Stimulated activated CD8-positive, alpha-beta memory T cell treated with anti-CD3 and anti-CD28 coated beads, Interleukin-7, amount 100 ng/mL, for 1 hour (primary cell): ENCODE results near the gene ELL2.
"Not testable (repeated sequence)": the region's sequence is repeated elsewhere in the genome, so short reads cannot be mapped to it uniquely, and the experiment has no call there.

ENCODE experiments used
- DNase-seq, 2 donors: peaks; one replicate each; pipeline ENCODE4 v3.0.0-alpha.2; 2020; ENCODE audit warnings: low read depth in 2 of 2

The ELL2 gene

DNA sequence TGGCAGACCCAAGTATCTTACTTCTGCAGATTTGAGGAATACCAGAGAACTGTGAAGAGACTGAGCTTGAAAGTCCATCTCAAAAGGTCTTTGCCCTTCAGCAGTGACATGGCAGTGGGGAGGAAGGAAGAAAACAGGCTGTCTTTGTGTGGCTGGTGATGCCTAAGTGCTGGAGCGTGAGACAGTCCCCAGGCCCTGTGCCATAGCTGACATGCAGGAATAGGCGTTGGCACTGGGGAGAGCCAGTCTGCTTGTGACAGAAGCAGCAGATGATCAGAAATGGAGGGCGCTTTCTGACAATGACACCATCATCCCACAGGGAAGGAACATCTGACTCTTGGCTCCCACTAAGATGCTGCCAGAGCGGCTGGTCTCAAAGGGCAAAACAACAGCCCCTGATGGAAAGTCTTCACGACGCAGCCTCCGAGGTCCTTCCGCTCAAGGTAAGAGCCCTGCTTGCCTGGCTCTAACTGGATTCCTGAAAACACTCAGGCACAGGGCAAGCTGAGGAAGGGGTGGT is 123.6 kb downstream of the ELL2 start:
- DNase-seq, result no peak

DNA sequence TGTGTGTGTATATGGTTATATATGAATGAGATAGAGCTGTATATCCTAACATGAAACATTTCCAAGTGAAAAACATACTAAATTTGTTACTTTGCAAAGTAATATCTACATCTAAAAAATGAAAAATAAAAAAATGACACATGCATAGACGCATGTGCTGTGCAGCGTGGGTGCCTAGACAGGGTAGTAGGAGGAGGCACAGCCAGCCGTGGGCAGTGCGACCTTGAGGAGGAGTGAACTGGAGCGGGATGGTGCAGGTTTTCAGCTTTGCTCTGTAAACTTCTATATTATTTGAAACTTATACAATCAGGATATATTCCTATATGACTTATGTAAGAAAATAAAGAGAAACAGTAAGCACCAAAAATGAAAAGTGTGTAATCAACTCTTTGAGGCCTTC is 124.2 kb downstream of the ELL2 start:
- no peak for DNase-seq

DNA sequence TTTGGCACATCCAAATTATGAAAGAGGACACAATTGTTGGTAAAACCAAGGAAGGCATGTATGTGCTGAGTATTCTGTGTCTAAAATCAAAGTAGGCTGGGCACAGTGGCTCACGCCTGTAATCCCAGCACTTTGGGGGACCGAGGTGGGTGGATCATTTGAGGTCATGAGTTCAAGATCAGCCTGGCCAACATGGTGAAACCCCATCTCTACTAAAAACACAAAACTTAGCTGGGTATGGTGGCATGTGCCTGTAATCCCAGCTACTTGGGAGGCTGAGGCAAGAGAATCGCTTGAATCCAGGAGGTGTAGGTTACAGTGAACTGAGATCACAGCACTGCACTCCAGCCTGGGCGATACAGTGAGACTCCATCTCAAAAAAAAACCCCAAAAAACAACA is 124.7 kb downstream of the ELL2 start:
- not testable (repeated sequence) for DNase-seq

DNA sequence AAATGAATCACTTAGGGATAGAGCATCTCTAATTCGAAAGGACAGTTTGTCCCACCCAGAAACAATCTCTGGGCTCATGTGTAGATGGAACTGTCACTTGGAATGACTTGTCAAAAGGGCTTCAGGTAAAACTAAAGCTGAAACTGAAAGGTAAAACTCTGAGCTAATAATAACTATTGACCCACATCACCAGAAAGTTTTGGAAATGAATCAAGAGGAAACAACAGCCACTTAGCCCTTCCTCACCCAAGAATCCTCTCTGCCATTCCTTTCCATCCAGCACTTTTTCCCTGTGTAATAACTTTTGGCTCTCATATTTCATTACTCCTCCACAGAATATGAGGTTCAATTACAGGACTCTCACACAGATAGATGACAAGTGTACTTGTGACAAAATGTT is 125.1 kb downstream of the ELL2 start:
- DNase-seq, result no peak

DNA sequence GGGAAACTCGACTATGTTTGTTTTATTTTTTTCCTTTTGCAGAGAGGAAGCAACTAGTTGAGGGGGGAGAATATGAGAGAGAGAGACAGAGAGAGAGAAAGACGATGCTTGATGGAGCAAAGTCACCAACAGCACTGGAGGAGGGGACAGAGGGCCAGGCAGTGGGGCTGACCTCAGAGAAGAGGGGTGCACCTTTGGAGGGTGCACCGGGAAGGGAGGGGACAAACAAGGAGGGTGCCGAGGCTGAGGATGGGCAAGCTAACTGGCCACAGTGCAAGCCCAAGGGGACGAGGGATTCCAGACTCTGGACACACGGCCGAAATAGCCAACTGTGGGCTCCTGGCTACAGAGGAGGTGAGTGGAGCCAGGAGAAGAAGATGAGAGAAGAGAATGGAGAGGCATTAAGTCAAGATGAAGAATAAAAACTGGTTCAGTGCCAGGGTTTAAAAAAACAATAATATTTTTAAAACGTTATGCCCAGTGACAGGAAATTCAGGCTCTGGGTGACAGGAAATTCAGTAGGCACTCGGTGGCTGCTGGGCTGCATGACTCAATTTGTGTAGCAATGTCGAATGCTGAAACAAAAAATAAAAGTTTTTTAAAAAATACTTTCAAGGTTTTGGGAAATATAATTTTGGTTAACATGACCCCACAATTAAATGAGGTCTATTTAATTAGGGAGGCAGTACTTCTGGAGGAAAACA is 125.8 kb downstream of the ELL2 start:
- DNase-seq, result no peak
